Mucosa of descending colon (tissue), 3 donors: ENCODE data around the gene SMARCAD1. TPM values are rescaled to one million over a fixed set of nuclear protein-coding genes. Genes with fewer than 3 reads are reported as not detected.

Experiments used
- ATAC-seq: fragments of 200-7000 bp; cut with Tn5 transposase; one replicate; pipeline ENCODE4 v1.9.1; 2020; ENCODE audit warnings: mild to moderate bottlenecking, moderate library complexity
- DNase-seq, 3 donors: peaks; one replicate each; pipeline ENCODE4 v3.0.0-alpha.2; 2020
- H3K36me3 ChIP-seq: fragments of 200-600 bp; one replicate; pipeline ENCODE4 v1.8.0; 2021; ENCODE audit warnings: low read depth, mild to moderate bottlenecking
- H3K4me1 ChIP-seq: fragments of 200-600 bp; one replicate; pipeline ENCODE4 v1.8.0; 2021; ENCODE audit warnings: low read depth, mild to moderate bottlenecking
- H3K4me3 ChIP-seq: fragments of 200-600 bp; one replicate; pipeline ENCODE4 v1.8.0; 2021; ENCODE audit warnings: mild to moderate bottlenecking
- H3K9me3 ChIP-seq: fragments of 200-600 bp; one replicate; pipeline ENCODE4 v1.8.0; 2021; ENCODE audit warnings: mild to moderate bottlenecking
- intact Hi-C, 2 donors: fragments of 100-400 bp; cut with DNase I in 1 of 2; cut with micrococcal nuclease in 1 of 2; formaldehyde crosslinking; loops; one replicate each; pipeline versions ENCODE4 v1.11.0 to v1.11.1; 2022; cut with DNase I, micrococcal nuclease
- total RNA-seq, 3 donors: library from RNA; stranded (reverse); fragmentation: NEBNext Ultra II Directional in 2 of 3; extraction: Animal tissue kit (Norgen Biotek cat#: 25700) in 2 of 3; gene quantifications; one replicate each; pipeline versions ENCODE4 v1.2.1 to v1.2.4, GENCODE V29; 2021 to 2023
- TF ChIP-seq, protein P1 (sequence below): fragments of 200-600 bp; IDR thresholded peaks from one replicate; pipeline ENCODE4 v1.8.0; 2022; ENCODE audit warnings: antibody characterized with exemption, mild to moderate bottlenecking
- donor health status: DM: no; HTN: no; CAD: no; lungs with moderate emphysema.
- donor health status: DM: no; HTN: no; CAD: no.
- donor health status: DM: no; HTN: yes; CAD: no.

The SMARCAD1 gene
- total RNA-seq, 3 donors from 2014 or later = 19.5 to 21.5 (median 21.0) TPM

DNA sequence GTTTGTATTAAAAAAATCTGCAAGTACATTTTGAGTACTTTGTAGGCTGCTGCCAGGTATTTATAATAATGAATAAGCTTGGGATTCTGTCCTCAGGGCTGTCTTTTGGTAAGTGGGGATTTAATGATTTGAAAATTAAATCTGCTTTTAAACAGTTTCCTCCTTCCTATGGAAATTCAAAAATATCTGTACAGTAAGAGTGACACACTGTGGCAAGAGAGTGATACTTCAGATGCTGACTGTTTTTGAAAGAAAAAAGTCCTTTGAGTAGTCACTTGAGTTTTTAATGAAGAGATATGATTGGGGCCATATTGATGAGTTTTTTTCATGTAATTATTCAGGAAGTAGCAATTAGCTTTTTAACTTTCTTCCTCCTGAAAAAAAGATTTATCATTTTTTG is 49.2 kb downstream of the SMARCAD1 start:
- H3K4me3 ChIP-seq = no peak overlapping the region
- intact Hi-C loops = no loop called here
- H3K36me3 ChIP-seq = no peaks in the 10 kb centered on the region
- no peak for DNase-seq
- no peak for ATAC-seq
- TF ChIP-seq, protein P1, sequence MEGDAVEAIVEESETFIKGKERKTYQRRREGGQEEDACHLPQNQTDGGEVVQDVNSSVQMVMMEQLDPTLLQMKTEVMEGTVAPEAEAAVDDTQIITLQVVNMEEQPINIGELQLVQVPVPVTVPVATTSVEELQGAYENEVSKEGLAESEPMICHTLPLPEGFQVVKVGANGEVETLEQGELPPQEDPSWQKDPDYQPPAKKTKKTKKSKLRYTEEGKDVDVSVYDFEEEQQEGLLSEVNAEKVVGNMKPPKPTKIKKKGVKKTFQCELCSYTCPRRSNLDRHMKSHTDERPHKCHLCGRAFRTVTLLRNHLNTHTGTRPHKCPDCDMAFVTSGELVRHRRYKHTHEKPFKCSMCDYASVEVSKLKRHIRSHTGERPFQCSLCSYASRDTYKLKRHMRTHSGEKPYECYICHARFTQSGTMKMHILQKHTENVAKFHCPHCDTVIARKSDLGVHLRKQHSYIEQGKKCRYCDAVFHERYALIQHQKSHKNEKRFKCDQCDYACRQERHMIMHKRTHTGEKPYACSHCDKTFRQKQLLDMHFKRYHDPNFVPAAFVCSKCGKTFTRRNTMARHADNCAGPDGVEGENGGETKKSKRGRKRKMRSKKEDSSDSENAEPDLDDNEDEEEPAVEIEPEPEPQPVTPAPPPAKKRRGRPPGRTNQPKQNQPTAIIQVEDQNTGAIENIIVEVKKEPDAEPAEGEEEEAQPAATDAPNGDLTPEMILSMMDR = no peak
- H3K9me3 ChIP-seq = no peaks in the 10 kb centered on the region
- H3K4me1 ChIP-seq = no peaks in the 10 kb centered on the region

DNA sequence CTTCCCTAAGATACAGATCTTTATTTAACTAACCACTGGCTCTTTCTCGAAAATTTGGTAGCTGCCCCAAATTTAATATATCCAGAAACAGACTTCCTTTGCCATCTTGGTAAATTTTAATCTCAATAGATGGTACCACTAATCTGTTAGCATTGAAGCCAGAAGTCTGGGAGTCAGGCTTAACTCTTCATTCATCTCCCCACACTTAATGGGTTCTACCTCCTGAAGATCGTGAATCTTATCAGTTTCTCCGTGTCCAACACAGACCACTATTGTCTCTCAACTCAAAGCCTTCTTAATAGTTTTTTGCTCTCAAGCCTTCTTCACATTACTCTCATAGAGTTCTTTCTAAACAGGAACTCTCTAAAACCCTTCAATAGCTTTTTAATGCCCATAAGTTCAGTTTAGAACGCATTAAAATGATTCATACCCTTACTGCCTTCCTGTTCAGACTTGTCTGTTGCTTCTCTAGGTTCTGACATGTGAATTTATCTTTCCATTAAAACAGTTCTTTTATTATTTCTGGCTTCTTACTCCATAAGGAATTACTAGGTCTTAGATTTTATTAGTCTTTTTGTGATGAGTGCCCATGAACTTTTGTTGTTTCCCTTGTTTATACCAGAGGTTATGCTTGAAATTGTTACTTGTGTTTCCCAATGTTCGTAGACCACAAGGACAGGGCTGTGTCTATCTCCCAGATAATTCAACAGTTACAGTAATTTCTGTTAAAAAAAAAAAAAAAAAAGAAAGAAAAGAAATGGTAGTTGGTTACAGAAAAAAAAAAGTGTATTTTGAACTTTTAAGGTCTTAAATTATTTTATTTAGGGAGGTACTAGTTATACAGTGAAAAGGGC is 54.7 kb downstream of the SMARCAD1 start:
- TF ChIP-seq, protein P1 = no peak

DNA sequence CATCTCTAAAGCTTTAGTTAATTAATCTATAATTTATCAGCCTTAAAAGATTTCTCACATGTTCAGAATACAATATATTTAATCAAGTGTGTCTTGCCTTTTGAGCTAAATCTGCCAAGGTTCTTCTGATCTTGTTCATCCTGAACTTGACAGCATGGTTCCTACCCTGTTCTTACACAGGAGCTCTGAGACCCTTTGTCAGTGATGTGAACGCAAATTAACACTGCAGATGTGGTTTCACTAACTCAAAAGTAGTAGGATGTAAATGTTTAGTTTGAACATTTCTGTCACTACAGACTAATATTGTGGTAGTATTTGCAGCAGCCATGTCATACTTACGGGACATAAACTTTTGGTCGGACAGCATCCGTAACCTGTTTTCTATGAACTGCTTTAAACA is 59.4 kb downstream of the SMARCAD1 start:
- no peaks in the 10 kb centered on the region for H3K4me1 ChIP-seq
- H3K4me3 ChIP-seq = no peak overlapping the region
- H3K36me3 ChIP-seq = no peaks in the 10 kb centered on the region
- intact Hi-C loops = no loop called here
- TF ChIP-seq, protein P1 = no peak
- ATAC-seq = no peak
- DNase-seq = no peak
- H3K9me3 ChIP-seq = no peaks in the 10 kb centered on the region

More for the DNA sequence above, 54.7 kb downstream of the SMARCAD1 start:
- Histone ChIP-seq H3K4me3 (no peak overlapping the region), H3K9me3 (no peaks in the 10 kb centered on the region), H3K36me3 (no peaks in the 10 kb centered on the region), H3K4me1 (no peaks in the 10 kb centered on the region)
- no peak for ATAC-seq
- no peak for DNase-seq
- intact Hi-C loops = no loop called here

DNA sequence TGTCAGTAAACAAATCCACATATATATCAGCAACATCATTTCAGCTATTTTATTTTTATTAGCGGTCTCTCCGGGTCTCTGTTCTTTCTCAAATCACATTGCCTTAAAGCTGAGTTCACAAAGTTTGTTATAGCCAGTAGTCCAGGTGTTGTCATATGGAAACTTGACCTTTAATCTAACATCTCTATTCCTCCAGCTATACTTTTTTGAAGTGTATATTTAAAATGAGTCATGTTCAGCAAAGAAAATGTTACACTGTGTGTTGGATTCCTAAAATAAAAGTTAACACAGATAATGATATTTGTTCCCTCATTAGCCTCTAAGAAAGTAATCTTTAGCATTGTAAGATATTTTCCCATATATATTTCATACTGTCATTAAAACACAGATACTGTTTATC is 63.6 kb downstream of the SMARCAD1 start:
- no peak for DNase-seq
- no peak overlapping the region for H3K4me3 ChIP-seq
- no peaks in the 10 kb centered on the region for H3K9me3 ChIP-seq
- intact Hi-C loops = no loop called here
- TF ChIP-seq, protein P1 = no peak
- H3K4me1 ChIP-seq = no peaks in the 10 kb centered on the region
- no peak for ATAC-seq
- no peaks in the 10 kb centered on the region for H3K36me3 ChIP-seq

DNA sequence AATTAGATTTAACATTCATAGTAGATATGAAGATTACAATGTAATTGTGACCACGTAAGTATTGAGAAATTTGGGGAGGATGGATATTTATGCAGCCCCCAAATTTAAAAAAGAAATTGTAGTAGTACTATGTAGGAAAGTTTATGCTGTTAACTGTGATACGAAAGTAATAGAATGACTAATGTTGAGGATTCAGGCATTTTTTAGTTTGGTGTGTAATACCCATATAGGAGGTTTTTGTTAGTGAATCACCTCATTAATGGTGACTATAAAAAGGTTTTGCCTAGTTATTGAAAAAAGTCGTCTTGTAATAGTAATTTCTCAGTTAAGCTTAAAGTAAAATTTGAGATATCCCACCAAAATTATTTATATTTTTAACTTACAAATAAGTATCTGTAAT is 67.2 kb downstream of the SMARCAD1 start:
- H3K4me1 ChIP-seq = no peaks in the 10 kb centered on the region
- intact Hi-C loops = no loop called here
- H3K9me3 ChIP-seq = no peaks in the 10 kb centered on the region
- ATAC-seq (no peak), DNase-seq (no peak)
- H3K36me3 ChIP-seq = no peaks in the 10 kb centered on the region
- TF ChIP-seq, protein P1 = no peak
- no peak overlapping the region for H3K4me3 ChIP-seq
